Loucy (cell line): ENCODE results near the gene CAMTA1.

Experiments
- CTCF ChIP-seq: fragments of 200-600 bp; sonication (generic); conservative IDR thresholded peaks from 2 replicates; pipeline ENCODE4 v1.5.1; 2014; ENCODE audit warnings: mild to moderate bottlenecking, antibody characterized with exemption, low read length
- EZH2phosphoT487 ChIP-seq: fragments of 200-600 bp; IDR thresholded peaks from 2 replicates; pipeline ENCODE4 v1.6.1; 2018; ENCODE audit warnings: antibody characterized with exemption, mild to moderate bottlenecking, moderate library complexity, borderline replicate concordance

- no peak for TF ChIP-seq CTCF
- TF ChIP-seq EZH2phosphoT487 = no peak
Measured at GRCh38 chr1:7596126-7596965, 811.1 kb downstream of the CAMTA1 start.
